Heart left ventricle (tissue), 13 donors: ENCODE measurements around the gene TMPRSS7.

Source experiments
- POLR2A ChIP-seq, 2 donors: fragments of 450-650 bp; IDR thresholded peaks; one replicate each; pipeline ENCODE4 v1.6.1; 2017; ENCODE audit warnings: antibody characterized with exemption in 2 of 2, mild to moderate bottlenecking in 2 of 2, moderate library complexity in 2 of 2
- TF ChIP-seq, protein P1 (sequence below), 12 donors: fragments of 200-600 bp; sonication (generic) in 4 of 12; IDR thresholded peaks; one replicate each; pipeline versions ENCODE4 v1.5.0 to v1.8.0; 2018 to 2022; ENCODE audit warnings: antibody characterized with exemption in 12 of 12, mild to moderate bottlenecking in 5 of 12
- donor health status: ischemic (EF 13 %, LVEDD 7.1; RV severe dilation, severe dysfunction).
- donor health status: DM: no; HTN: yes; CAD: no.
- donor health status: DM: no; HTN: no; CAD: no.
- donor health status: ischemic (EF 25% LVEDD 6.9; RV normal size, moderate dysfunction).
- donor health status: ischemic (EF 25% LVEDD 5.7; RV mildly dilated, moderate dysfunction).
- donor health status: ischemic (EF 35%, LVEDD 5.7; RV mildly dilated, moderate dysfunction).
- donor health status: nonischemic (EF 11% LVEDD 7.7; RV severe dilation, severe dysfunction).
- donor health status: DM: yes; HTN: yes; CAD: no.
- donor health status: PGD.
- donor health status: ischemic (EF 29% LVEDD 5.4; RV normal size, mild dysfunction).
- donor health status: nonischemic (EF 23%, LVEDD 6.1; RV moderate dilation, normal function).

DNA sequence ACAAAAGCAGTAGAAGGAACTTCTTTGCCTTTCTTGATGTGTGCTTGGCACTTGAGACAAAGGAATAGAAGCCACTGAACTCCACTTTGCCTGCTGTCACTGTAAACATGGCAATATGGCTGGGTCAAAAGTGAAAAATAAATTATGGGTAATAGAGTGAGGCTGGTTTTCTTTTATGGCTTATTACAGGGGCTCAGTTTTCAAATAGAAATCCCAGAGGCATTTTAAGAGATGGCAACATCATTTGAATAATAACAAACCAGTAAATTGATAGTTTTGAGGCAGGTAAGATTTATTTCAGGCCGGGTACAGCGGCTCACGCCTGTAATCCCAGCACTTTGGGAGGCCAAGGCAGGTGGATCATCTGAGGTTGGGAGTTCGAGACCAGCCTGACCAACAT, 54.4 kb downstream of the TMPRSS7 start:
- no peak for TF ChIP-seq POLR2A (IDR thresholded peaks at IDR 0.05)
- TF ChIP-seq, protein P1, sequence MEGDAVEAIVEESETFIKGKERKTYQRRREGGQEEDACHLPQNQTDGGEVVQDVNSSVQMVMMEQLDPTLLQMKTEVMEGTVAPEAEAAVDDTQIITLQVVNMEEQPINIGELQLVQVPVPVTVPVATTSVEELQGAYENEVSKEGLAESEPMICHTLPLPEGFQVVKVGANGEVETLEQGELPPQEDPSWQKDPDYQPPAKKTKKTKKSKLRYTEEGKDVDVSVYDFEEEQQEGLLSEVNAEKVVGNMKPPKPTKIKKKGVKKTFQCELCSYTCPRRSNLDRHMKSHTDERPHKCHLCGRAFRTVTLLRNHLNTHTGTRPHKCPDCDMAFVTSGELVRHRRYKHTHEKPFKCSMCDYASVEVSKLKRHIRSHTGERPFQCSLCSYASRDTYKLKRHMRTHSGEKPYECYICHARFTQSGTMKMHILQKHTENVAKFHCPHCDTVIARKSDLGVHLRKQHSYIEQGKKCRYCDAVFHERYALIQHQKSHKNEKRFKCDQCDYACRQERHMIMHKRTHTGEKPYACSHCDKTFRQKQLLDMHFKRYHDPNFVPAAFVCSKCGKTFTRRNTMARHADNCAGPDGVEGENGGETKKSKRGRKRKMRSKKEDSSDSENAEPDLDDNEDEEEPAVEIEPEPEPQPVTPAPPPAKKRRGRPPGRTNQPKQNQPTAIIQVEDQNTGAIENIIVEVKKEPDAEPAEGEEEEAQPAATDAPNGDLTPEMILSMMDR (IDR thresholded peaks at IDR 0.05) = no peak
